Prostate gland (tissue), 2 donors: ENCODE measurements around the gene TOM1L2.

Experiments
- POLR2A ChIP-seq: fragments of 450-650 bp; IDR thresholded peaks from one replicate; pipeline ENCODE4 v1.6.1; 2016; ENCODE audit warnings: antibody characterized with exemption, mild to moderate bottlenecking
- TF ChIP-seq, protein P1 (sequence below), 4 experiments: fragments of 200-600 bp in 2 of 4; fragments of 450-650 bp in 2 of 4; sonication (generic) in 2 of 4; IDR thresholded peaks; 1 replicate in 3 of 4; 2 replicates in 1 of 4; pipeline ENCODE4 v1.5.1; 2016 to 2019; ENCODE audit warnings: antibody characterized with exemption in 4 of 4, mild to moderate bottlenecking in 2 of 4, moderate library complexity in 2 of 4

DNA sequence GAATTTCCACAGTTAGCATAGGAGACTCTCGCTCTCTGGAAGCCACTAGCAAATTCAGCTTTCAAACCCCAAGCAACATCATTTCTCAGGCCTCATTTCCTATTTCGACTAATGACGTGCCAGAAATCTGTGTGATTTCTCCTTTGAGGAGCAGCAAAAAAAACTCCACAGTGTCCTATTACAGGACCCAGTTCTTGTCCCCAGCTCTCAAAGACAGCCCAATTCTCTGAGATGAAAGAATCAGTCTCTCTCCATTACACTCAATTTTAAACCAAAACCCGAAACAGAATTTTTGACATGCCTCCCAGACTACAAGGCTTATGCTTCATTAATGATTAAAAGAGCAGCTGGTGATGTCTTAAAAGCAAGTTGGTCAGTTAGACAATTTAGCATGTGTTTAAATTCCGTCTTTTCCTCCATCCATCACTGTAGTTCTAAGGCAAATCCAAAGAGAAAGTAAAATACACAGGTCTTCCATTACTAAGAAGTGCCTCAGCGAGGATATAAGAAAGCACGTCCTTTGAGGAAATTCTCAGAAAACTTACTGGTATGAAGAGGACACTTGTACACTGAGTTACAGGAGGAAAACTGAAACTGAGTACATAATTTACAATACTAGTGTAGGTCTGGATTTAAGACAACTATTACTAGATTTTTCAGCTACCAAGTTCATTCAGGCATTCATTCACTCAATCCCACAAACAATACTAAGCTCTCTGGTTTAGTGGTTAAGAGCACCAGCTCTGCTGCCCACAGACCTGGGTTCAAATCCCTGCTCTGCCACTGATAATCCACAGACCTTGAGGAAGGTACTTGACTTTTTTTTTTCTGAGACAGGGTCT is 12.5 kb downstream of the TOM1L2 start:
- TF ChIP-seq, protein P1, sequence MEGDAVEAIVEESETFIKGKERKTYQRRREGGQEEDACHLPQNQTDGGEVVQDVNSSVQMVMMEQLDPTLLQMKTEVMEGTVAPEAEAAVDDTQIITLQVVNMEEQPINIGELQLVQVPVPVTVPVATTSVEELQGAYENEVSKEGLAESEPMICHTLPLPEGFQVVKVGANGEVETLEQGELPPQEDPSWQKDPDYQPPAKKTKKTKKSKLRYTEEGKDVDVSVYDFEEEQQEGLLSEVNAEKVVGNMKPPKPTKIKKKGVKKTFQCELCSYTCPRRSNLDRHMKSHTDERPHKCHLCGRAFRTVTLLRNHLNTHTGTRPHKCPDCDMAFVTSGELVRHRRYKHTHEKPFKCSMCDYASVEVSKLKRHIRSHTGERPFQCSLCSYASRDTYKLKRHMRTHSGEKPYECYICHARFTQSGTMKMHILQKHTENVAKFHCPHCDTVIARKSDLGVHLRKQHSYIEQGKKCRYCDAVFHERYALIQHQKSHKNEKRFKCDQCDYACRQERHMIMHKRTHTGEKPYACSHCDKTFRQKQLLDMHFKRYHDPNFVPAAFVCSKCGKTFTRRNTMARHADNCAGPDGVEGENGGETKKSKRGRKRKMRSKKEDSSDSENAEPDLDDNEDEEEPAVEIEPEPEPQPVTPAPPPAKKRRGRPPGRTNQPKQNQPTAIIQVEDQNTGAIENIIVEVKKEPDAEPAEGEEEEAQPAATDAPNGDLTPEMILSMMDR (IDR thresholded peaks at IDR 0.05): no peak
- no peak for TF ChIP-seq POLR2A
